Lower lobe of right lung (tissue), 2 donors: ENCODE results near the gene POC1B. TPM values are rescaled to one million over a fixed set of nuclear protein-coding genes. Genes with fewer than 3 reads are reported as not detected.

Experiments
- ATAC-seq, 2 donors: fragments of 200-7000 bp; cut with Tn5 transposase; one replicate each; pipeline ENCODE4 v1.9.1; 2020 to 2022; ENCODE audit warnings: mild to moderate bottlenecking in 2 of 2, moderate library complexity in 2 of 2
- DNase-seq: peaks from one replicate; pipeline ENCODE4 v3.0.0-alpha.2; 2020
- H3K27ac ChIP-seq: fragments of 200-600 bp; one replicate; pipeline ENCODE4 v1.8.0; 2022
- H3K27me3 ChIP-seq: fragments of 200-600 bp; one replicate; pipeline ENCODE4 v1.8.0; 2022; ENCODE audit warnings: low read depth
- H3K36me3 ChIP-seq: fragments of 200-600 bp; one replicate; pipeline ENCODE4 v1.8.0; 2022; ENCODE audit warnings: mild to moderate bottlenecking
- H3K4me1 ChIP-seq: fragments of 200-600 bp; one replicate; pipeline ENCODE4 v1.8.0; 2022
- H3K4me3 ChIP-seq: fragments of 200-600 bp; one replicate; pipeline ENCODE4 v1.8.0; 2022; ENCODE audit warnings: mild to moderate bottlenecking
- H3K9me3 ChIP-seq: fragments of 200-600 bp; one replicate; pipeline ENCODE4 v1.8.0; 2022
- intact Hi-C: fragments of 100-400 bp; cut with DNase I; formaldehyde crosslinking; loops from one replicate; pipeline ENCODE4 v1.11.0; 2022
- total RNA-seq: library from RNA; stranded (reverse); fragmentation: NEBNext Ultra II Directional; extraction: Animal tissue kit (Norgen Biotek cat#: 25700); gene quantifications from one replicate; pipeline ENCODE4 v1.2.1, GENCODE V29; 2021
- TF ChIP-seq, protein P1 (sequence below): fragments of 200-600 bp; IDR thresholded peaks from one replicate; pipeline ENCODE4 v1.8.0; 2022; ENCODE audit warnings: antibody characterized with exemption, mild to moderate bottlenecking
- donor health status: DM: no; HTN: yes; CAD: no; lungs with severe emphysema.

Gene POC1B
- total RNA-seq, 1 donor from 2014 or later, result 15.5 TPM

DNA sequence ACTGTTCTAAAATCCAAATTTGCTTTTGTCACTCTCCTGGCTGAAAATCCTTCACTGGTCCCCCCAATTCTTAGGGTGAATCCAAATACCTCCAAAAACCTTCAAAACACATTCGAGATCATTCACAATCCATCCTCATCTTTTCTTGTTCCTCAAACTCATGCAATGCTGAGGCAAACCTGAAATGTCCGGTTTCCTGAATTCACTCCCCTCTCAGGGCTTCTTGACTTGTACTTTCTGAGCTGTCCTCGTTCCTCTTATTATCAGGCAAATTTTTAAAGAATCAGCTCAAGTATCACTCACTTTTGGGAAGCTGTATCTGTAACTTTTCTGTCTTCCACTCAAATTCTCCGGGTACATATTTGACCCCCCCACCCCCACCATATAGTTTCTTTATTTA, 88.6 kb downstream of the POC1B start:
- no peak for ATAC-seq
- H3K27ac ChIP-seq, result no peak overlapping the region

DNA sequence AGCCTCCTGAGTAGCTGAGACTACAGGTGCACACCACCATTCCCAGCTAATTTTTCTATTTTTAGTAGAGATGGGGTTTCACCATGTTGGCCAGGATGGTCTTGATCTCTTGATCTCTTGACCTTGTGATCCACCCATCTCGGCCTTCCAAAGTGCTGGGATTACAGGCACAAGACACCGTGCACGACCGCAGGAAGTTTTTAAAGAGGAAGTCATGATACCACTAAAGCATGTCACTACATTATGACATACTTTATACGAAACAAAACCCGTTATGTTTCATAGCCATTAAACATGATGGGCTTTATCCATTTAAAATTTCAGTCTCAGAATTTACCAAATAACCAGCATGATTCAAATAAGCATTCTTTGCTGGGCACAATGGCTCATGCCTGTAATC, 89.8 kb downstream of the POC1B start:
- DNase-seq (no peak), ATAC-seq (peak in 1 of 2 donors; percentile 50)
- no peaks in the 10 kb centered on the region for H3K9me3 ChIP-seq
- no peaks in the 10 kb centered on the region for H3K36me3 ChIP-seq
- no peak overlapping the region for H3K27ac ChIP-seq
- intact Hi-C loops, result no loop called here
- no peaks in the 10 kb centered on the region for H3K27me3 ChIP-seq
- H3K4me1 ChIP-seq, result no peaks in the 10 kb centered on the region
- TF ChIP-seq, protein P1, sequence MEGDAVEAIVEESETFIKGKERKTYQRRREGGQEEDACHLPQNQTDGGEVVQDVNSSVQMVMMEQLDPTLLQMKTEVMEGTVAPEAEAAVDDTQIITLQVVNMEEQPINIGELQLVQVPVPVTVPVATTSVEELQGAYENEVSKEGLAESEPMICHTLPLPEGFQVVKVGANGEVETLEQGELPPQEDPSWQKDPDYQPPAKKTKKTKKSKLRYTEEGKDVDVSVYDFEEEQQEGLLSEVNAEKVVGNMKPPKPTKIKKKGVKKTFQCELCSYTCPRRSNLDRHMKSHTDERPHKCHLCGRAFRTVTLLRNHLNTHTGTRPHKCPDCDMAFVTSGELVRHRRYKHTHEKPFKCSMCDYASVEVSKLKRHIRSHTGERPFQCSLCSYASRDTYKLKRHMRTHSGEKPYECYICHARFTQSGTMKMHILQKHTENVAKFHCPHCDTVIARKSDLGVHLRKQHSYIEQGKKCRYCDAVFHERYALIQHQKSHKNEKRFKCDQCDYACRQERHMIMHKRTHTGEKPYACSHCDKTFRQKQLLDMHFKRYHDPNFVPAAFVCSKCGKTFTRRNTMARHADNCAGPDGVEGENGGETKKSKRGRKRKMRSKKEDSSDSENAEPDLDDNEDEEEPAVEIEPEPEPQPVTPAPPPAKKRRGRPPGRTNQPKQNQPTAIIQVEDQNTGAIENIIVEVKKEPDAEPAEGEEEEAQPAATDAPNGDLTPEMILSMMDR, result no peak
- no peak overlapping the region for H3K4me3 ChIP-seq

More for the DNA sequence above, 88.6 kb downstream of the POC1B start:
- Histone ChIP-seq H3K27me3 (no peaks in the 10 kb centered on the region), H3K9me3 (no peaks in the 10 kb centered on the region), H3K36me3 (no peaks in the 10 kb centered on the region), H3K4me3 (no peak overlapping the region), H3K4me1 (no peaks in the 10 kb centered on the region)
- TF ChIP-seq, protein P1, result no peak
- DNase-seq, result no peak
- intact Hi-C loops, result no loop called here

DNA sequence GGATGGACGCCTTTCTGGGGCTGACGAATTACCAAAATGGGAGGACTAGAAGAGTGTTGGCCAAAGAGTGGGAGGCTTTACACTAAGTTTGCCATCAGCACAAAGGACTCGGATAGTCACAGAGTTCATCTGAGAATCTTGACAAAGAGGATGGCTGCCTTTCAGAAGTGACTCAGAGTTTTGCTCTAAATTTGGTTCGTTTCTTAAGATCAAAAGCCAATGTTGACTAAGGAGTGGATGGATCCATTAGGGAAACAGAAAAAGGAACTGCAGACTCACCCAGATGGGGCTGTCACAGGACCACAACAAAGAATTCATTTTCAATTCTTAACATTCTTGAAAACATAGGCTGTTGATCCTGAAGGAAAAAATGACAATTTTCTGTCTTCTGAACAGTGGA, 92.2 kb downstream of the POC1B start:
- intact Hi-C loops, result no loop called here
- DNase-seq, result no peak

DNA sequence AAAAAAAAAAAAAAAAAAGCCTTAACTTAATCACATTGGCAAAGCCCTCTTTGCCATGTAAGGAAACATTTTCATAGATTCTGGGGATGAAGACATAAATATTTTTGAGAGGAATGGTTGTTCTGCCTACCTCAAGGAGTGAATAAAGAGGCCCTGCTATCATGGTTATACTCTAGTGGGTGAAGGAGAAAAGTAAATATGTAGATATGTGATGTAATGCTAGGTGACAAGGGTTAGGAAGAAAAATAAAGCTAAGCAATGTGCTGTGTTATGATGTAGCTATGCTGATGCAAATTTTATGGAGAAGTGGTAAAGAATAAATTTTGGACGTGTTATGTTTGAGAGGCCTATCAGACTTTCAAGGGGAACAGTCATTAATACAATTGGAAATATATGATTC, 93.5 kb downstream of the POC1B start:
- TF ChIP-seq, protein P1, result no peak
- H3K27ac ChIP-seq, result no peak overlapping the region
- H3K36me3 ChIP-seq, result no peaks in the 10 kb centered on the region
- peak in 1 of 2 donors; percentile 74 for ATAC-seq
- no peaks in the 10 kb centered on the region for H3K9me3 ChIP-seq
- no peak for DNase-seq
- peaks cover 5% of the 10 kb centered on the region for H3K4me1 ChIP-seq
- no peak overlapping the region for H3K4me3 ChIP-seq
- intact Hi-C loops, result no loop called here
- no peaks in the 10 kb centered on the region for H3K27me3 ChIP-seq

More for the DNA sequence above, 92.2 kb downstream of the POC1B start:
- Histone ChIP-seq H3K9me3 (no peaks in the 10 kb centered on the region), H3K27me3 (no peaks in the 10 kb centered on the region), H3K36me3 (no peaks in the 10 kb centered on the region), H3K4me3 (no peak overlapping the region), H3K4me1 (no peaks in the 10 kb centered on the region), H3K27ac (no peak overlapping the region)
- ATAC-seq, result no peak
- TF ChIP-seq, protein P1, result no peak

DNA sequence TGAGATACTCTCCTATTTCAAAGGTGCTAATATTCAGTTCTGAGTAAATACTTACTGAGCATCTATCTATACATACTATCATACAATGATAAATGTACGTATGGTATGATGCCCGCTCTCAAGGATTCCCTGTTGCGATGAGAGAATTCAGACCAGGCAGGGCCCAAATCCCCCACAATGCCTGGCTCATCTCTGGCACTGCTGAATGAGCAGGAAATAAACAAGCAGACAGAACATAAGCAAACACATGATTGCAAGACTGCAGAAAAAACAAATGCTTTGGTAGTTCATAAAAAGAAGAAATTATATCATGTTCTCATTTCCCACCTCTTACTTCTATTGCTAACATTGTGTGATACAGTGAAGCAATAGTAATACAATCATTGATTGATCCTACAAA, 96.3 kb downstream of the POC1B start:
- ATAC-seq (no peak), DNase-seq (no peak)
- Histone ChIP-seq H3K4me3 (no peak overlapping the region), H3K4me1 (peaks cover 5% of the 10 kb centered on the region), H3K27me3 (no peaks in the 10 kb centered on the region), H3K36me3 (no peaks in the 10 kb centered on the region), H3K9me3 (no peaks in the 10 kb centered on the region), H3K27ac (no peak overlapping the region)
- TF ChIP-seq, protein P1, result no peak
- intact Hi-C loops, result no loop called here
